Esophagus (tissue), 2 donors: Measurements from ENCODE around the gene CMC1. TPM values are rescaled to one million over a fixed set of nuclear protein-coding genes. Genes with fewer than 3 reads are reported as not detected.
"Not testable (repeated sequence)": the region's sequence is repeated elsewhere in the genome, so short reads cannot be mapped to it uniquely, and the experiment has no call there.

Experiments used
- H3K27ac ChIP-seq, 2 donors: one replicate each; pipeline ENCODE4 v1.5.1; 2013; ENCODE audit warnings: low read depth in 2 of 2, mild to moderate bottlenecking in 2 of 2, inconsistent platforms in 1 of 2, low read length in 1 of 2, moderate library complexity in 1 of 2
- H3K27me3 ChIP-seq, 2 donors: one replicate each; pipeline ENCODE4 v1.6.1; 2013; ENCODE audit warnings: low read length in 2 of 2, control low read depth in 1 of 2, mild to moderate bottlenecking in 1 of 2; ENCODE audit not compliant: insufficient read depth in 2 of 2, control insufficient read depth in 1 of 2
- H3K36me3 ChIP-seq, 2 donors: one replicate each; pipeline ENCODE4 v1.6.1; 2013; ENCODE audit warnings: low read length in 1 of 2; ENCODE audit not compliant: control insufficient read depth in 2 of 2, insufficient read depth in 2 of 2
- H3K4me1 ChIP-seq, 2 donors: one replicate each; pipeline ENCODE4 v1.6.1; 2013; ENCODE audit warnings: low read length in 1 of 2; ENCODE audit not compliant: control insufficient read depth in 2 of 2, insufficient read depth in 2 of 2
- H3K4me3 ChIP-seq, 2 donors: one replicate each; pipeline ENCODE4 v1.5.1; 2013; ENCODE audit warnings: low read length in 2 of 2, mild to moderate bottlenecking in 2 of 2, low read depth in 1 of 2, moderate library complexity in 1 of 2
- H3K9me3 ChIP-seq, 2 donors: one replicate each; pipeline ENCODE4 v1.6.1; 2013; ENCODE audit warnings: mild to moderate bottlenecking in 2 of 2, low read depth in 1 of 2, low read length in 1 of 2, moderate library complexity in 1 of 2; ENCODE audit not compliant: control insufficient read depth in 2 of 2, insufficient read depth in 1 of 2
- WGBS, 2 donors: extraction: QIAGEN DNeasy Blood & Tissue Kit; methylation state at CpG; one replicate each; pipeline ENCODE4 v1.1.7; 2013; 5-methylcytosine and 5-hydroxymethylcytosine counted together
- polyA plus RNA-seq, 2 donors: library from polyadenylated mRNA; stranded (reverse); fragments of 200-250 nt; gene quantifications; one replicate each; pipeline ENCODE4 v1.2.3, GENCODE V29; 2013
- donor health status: healthy with polysubstance abuse.
- donor health status: Bipolar disorder and iron deficiency.

CMC1 gene
- polyA plus RNA-seq, 2 donors: 20.8 to 21.9 TPM

DNA sequence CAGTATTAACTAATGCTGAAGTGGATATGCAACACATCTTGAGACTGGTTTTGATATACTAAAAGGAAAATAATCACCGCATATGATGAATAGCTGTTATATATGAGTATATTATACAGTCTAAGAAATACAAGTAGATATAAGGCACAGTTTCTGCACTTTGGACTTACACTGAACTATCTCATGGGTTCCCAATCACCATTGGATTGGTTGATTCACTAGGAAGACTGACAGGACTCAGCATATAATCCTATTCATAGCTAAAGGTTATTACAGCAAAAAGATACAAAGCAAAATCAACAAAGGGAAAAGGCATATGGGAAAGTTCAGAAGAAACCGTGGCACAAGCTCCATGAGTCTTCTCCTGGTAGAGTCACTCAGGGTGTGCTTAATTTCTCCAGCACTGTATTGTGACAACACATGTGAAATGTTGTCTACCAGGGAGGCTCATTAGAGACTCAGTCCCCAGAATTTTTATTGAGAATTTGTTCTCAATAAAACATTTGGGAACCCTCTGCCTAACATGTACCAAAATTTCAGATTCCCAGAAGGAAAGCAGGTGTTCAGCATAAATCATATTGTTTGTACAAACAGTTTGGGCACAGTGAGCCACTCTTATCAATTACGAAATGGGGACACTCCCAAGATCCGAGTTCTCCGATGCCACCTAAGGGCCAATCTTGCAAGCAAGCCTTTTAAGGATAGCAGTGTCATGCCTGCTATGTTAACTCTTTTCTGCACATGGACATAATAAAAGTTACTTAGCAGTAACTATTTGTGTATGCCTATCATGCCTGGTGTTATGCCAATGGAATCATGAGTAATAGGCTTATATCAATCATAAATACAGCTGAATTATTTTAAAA, 26.8 kb downstream of the CMC1 start:
- Histone ChIP-seq H3K9me3 (peaks cover 0 to 3% of the 10 kb centered on the region in 2 donors), H3K4me1 (no peaks in the 10 kb centered on the region), H3K4me3 (no peak overlapping the region), H3K27ac (no peak overlapping the region), H3K36me3 (peaks cover 0 to 3% of the 10 kb centered on the region in 2 donors), H3K27me3 (no peaks in the 10 kb centered on the region)
- whole genome bisulfite sequencing, 2 donors: 63 to 71% methylated on average over 5 of the region's 5 CpGs

GRCh38 chr3:28268989-28269388, 27.6 kb downstream of the CMC1 start:
- Histone ChIP-seq H3K9me3 (peaks cover 0 to 3% of the 10 kb centered on the region in 2 donors), H3K27me3 (no peaks in the 10 kb centered on the region), H3K36me3 (peaks cover 0 to 3% of the 10 kb centered on the region in 2 donors), H3K4me3 (no peak overlapping the region), H3K27ac (no peak overlapping the region), H3K4me1 (no peaks in the 10 kb centered on the region)
- WGBS, 2 donors: 74 to 84% methylated on average over 1 of the region's 1 CpG

DNA sequence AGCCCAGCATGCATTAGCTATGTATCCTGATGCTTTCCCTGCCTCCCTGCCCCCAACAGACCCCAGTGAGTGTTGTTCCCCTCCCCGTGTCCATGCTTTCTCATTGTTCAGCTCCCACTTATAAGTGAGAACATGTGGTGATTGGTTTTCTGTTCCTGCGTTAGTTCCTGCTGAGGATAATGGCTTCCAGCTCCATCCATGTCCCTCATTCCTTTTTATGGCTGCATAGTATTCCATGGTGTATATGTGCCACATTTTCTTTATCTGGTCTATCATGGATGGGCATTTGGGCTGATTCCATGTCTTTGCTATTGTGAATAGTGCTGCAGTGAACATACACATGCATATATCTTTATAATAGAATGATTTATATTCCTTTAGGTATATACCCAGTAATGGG, 28.5 kb downstream of the CMC1 start:
- H3K4me1 ChIP-seq, H3K27me3 ChIP-seq: not testable (repeated sequence)
- WGBS, 2 donors: 94 to 99% methylated on average over 2 of the region's 2 CpGs

DNA sequence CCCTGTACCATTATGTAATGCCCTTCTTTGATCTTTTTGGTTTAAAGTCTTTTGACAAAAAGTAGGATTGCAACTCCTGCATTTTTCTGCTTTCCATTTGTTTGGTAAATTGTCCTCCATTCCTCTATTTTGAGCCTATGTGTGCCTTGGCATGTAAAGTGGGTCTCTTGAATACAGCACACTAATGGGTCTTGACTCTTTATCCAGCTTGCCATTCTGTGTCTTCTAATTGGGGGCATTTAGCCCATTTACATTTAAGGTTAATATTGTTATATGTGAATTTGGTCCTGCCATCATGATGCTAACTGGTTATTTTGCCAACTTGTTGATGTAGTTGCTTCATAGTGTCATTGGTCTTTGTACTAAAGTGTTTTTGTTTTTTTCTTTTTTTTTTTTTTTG, 32.4 kb downstream of the CMC1 start:
- H3K9me3 ChIP-seq: peaks cover 0 to 3% of the 10 kb centered on the region in 2 donors
- H3K4me3 ChIP-seq: no peak overlapping the region
- peaks cover 0 to 9% of the 10 kb centered on the region in 2 donors for H3K36me3 ChIP-seq
- no peak overlapping the region for H3K27ac ChIP-seq
- no peaks in the 10 kb centered on the region for H3K27me3 ChIP-seq
- H3K4me1 ChIP-seq: no peaks in the 10 kb centered on the region

More for the DNA sequence above, 28.5 kb downstream of the CMC1 start:
- H3K4me3 ChIP-seq, H3K27ac ChIP-seq, H3K9me3 ChIP-seq, H3K36me3 ChIP-seq: not testable (repeated sequence)

DNA sequence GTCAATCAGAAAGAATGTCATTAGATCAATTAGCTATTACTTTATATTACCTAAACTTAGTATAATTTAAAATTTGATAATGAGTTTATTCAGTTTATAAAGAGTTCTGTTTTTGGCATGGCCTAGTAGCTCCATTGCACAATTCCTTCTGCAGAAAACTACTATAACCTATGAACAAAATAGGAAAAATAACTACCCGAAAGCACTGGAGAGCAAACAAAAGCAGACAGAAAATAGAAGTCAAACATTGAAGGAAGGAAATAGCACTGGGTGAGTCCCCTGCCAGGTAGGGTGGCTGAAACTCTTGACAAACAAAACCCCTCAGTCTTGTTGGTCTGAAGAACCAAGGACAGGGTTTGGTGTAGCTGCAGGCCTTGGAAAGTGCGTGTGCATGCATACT, 37.5 kb downstream of the CMC1 start:
- Histone ChIP-seq H3K4me1 (no peaks in the 10 kb centered on the region), H3K4me3 (no peak overlapping the region), H3K27ac (no peak overlapping the region), H3K27me3 (no peaks in the 10 kb centered on the region), H3K9me3 (no peaks in the 10 kb centered on the region), H3K36me3 (peaks cover 0 to 6% of the 10 kb centered on the region in 2 donors)
- 83 to 89% methylated on average over 2 of the region's 2 CpGs for WGBS, 2 donors

DNA sequence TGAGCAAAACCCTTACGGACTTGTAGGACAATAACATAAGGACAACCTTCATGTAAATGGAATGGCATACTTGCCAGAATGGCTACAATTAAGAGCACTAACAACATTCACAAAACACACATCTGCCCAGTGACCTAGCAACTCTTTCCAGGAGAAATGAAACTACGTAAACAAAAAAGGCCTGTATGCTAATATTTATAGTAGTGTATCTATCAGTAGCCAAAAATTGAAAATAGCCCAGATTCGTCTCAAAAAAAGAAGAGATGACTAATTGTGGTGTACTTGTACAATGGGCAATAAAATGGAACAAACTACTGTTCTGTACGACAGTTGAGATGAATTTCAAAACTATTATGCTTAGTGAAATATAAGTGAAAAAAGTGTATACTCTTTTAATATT, 38.4 kb downstream of the CMC1 start:
- H3K27ac ChIP-seq: no peak overlapping the region
- peaks cover 0 to 6% of the 10 kb centered on the region in 2 donors for H3K36me3 ChIP-seq
- H3K9me3 ChIP-seq: no peaks in the 10 kb centered on the region
- no peak overlapping the region for H3K4me3 ChIP-seq
- H3K4me1 ChIP-seq: no peaks in the 10 kb centered on the region
- no peaks in the 10 kb centered on the region for H3K27me3 ChIP-seq
- 60 to 63% methylated on average over 4 of the region's 4 CpGs for WGBS, 2 donors

DNA sequence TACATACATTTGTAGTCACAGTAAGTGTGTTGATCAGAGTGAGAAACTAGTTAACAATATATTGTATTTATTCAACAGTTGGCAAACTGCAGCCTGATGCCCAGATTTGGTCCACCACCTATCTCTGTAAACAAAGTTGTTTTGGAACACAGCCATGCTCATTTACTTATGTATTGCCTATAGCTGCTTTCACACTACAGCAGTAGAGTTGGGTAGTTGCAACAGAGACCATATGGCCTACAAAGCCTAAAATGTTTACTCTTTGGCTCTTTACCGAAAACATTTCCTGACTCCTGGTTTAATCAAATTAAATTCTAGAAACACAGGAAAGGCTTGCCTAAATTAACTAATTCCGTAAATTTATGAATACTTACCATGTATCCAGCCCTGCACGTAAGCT, 39.4 kb downstream of the CMC1 start:
- Histone ChIP-seq H3K9me3 (no peaks in the 10 kb centered on the region), H3K4me1 (no peaks in the 10 kb centered on the region), H3K4me3 (no peak overlapping the region), H3K27me3 (no peaks in the 10 kb centered on the region), H3K27ac (no peak overlapping the region), H3K36me3 (peaks cover 0 to under 1% of the 10 kb centered on the region in 2 donors)
- whole genome bisulfite sequencing, 2 donors: 92 to 93% methylated on average over 3 of the region's 3 CpGs

DNA sequence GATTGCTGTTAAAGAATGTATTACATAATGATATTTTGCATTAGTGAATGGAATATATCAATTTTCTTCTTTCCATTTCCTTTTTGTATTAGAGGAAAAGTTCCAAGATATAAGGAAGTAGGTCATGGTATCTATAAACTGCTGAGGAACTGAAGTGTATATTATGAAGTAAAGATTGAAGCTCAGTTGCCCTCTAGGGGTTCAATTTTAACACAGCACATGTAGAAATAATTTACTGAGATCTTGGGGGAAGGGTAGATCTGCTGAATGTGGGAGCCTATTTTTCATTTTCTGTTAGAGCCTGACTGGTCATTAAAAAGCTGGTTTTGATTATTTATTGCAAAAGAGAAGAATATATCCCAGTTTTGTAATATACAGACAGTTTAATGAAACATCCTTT, 45.2 kb downstream of the CMC1 start:
- H3K27me3 ChIP-seq: no peaks in the 10 kb centered on the region
- no peak overlapping the region for H3K27ac ChIP-seq
- H3K36me3 ChIP-seq: no peaks in the 10 kb centered on the region
- H3K4me1 ChIP-seq: no peaks in the 10 kb centered on the region
- no peak overlapping the region for H3K4me3 ChIP-seq
- no peaks in the 10 kb centered on the region for H3K9me3 ChIP-seq

DNA sequence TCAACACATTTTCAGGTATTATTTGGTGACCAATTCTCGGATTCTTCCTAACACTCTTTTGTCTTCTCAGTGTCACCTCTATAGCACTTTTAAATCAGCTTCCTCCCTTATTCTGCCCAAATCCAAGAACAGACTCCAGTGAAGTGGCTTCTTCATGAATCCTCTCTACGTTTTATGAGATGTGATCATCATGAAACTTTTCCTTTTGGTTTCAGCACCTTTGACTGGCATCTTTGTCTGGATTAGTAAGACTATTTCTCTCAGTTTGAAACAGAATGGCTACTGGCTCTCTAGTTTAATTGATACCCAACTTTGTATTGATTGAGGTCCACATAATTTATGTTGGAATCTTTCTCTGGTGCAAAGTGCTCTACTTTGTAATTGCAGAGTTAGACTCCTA, 45.6 kb downstream of the CMC1 start:
- Histone ChIP-seq H3K36me3 (no peaks in the 10 kb centered on the region), H3K4me3 (no peak overlapping the region), H3K27ac (no peak overlapping the region), H3K9me3 (no peaks in the 10 kb centered on the region), H3K4me1 (no peaks in the 10 kb centered on the region), H3K27me3 (no peaks in the 10 kb centered on the region)
- WGBS, 2 donors: 80 to 85% methylated on average over 2 of the region's 2 CpGs

DNA sequence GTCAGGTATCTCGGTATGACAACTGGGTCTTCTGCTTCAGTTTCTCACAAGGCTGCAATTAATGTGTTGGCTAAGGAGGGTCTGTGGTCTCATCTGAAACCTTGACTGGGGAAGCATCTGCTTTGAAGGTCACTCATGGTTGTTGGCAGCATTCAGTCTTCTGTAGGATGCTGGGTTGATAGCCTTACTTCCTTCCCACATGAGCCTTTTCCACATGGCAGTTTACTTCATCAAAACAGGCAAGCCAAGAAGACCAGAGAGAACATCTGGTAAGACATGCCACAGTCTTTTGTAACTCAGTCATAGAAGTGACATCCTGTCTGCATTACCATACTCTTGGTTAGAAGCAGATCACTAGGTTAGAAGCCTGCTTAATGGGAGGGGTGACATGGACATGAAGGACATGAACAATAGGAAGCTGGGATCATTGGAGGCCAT, 49.5 kb downstream of the CMC1 start:
- H3K27ac ChIP-seq: no peak overlapping the region
- H3K36me3 ChIP-seq: no peaks in the 10 kb centered on the region
- WGBS, 2 donors: 89 to 91% methylated on average over 1 of the region's 1 CpG
- no peaks in the 10 kb centered on the region for H3K4me1 ChIP-seq
- H3K9me3 ChIP-seq: no peaks in the 10 kb centered on the region
- no peak overlapping the region for H3K4me3 ChIP-seq
- no peaks in the 10 kb centered on the region for H3K27me3 ChIP-seq
